DOHH2 (cell line): ENCODE data around the gene CCNB1.

ENCODE experiments used
- EZH2phosphoT487 ChIP-seq: fragments of 200-600 bp; sonication (generic); IDR thresholded peaks from 2 replicates; pipeline ENCODE4 v1.6.1; 2017; ENCODE audit warnings: borderline replicate concordance, mild to moderate bottlenecking, antibody characterized with exemption, low read length, moderate library complexity, mixed read lengths
- TF ChIP-seq, protein P1 (sequence below): fragments of 200-600 bp; sonication (generic); IDR thresholded peaks from one replicate; pipeline ENCODE4 v1.5.1; 2014; ENCODE audit warnings: antibody characterized with exemption, mild to moderate bottlenecking, low read depth, low read length; ENCODE audit not compliant: poor library complexity, severe bottlenecking

DNA sequence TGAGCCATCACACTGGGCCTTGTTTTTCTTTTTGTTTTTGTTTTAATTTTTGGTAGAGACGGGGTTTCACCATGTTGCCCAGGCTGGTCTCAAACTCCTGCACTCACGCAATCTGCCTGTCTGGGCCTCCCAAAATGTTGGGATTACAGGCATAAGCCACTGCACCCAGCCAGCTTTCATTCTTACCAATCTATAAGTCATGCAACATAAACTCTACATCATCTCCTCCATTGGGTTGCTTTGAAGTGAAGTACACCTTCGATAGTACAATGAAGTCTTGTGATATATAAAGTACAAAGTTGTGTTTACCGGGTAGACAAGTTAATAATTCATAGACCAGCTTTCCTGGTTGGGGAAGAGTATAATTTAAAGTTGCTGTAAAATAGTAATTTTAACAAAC is 58.9 kb downstream of the CCNB1 start:
- TF ChIP-seq, protein P1, sequence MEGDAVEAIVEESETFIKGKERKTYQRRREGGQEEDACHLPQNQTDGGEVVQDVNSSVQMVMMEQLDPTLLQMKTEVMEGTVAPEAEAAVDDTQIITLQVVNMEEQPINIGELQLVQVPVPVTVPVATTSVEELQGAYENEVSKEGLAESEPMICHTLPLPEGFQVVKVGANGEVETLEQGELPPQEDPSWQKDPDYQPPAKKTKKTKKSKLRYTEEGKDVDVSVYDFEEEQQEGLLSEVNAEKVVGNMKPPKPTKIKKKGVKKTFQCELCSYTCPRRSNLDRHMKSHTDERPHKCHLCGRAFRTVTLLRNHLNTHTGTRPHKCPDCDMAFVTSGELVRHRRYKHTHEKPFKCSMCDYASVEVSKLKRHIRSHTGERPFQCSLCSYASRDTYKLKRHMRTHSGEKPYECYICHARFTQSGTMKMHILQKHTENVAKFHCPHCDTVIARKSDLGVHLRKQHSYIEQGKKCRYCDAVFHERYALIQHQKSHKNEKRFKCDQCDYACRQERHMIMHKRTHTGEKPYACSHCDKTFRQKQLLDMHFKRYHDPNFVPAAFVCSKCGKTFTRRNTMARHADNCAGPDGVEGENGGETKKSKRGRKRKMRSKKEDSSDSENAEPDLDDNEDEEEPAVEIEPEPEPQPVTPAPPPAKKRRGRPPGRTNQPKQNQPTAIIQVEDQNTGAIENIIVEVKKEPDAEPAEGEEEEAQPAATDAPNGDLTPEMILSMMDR: no peak
- no peak for TF ChIP-seq EZH2phosphoT487
